Adrenal gland (tissue), 5 donors: ENCODE results near the gene CAMK1G.

Source experiments
- CTCF ChIP-seq, 6 experiments: fragments of 450-650 bp in 4 of 6; fragments of 200-600 bp in 2 of 6; sonication (generic) in 1 of 6; IDR thresholded peaks; 1 replicate in 5 of 6; 2 replicates in 1 of 6; pipeline versions ENCODE4 v1.5.1 to v1.8.0; 2016 to 2021; ENCODE audit warnings: antibody characterized with exemption in 6 of 6, mild to moderate bottlenecking in 2 of 6, moderate library complexity in 1 of 6
- POLR2A ChIP-seq, 2 donors: fragments of 450-650 bp; IDR thresholded peaks; one replicate each; pipeline ENCODE4 v1.6.1; 2017; ENCODE audit warnings: antibody characterized with exemption in 2 of 2, mild to moderate bottlenecking in 2 of 2, moderate library complexity in 1 of 2
- donor health status: DM: no; HTN: no; CAD: no.

- TF ChIP-seq CTCF (IDR thresholded peaks at IDR 0.05) = no peak
- TF ChIP-seq POLR2A (IDR thresholded peaks at IDR 0.05) = no peak
Observed at GRCh38 chr1:209597499-209597898, 14.0 kb downstream of the CAMK1G start.
